ENCODE measurements around the gene KANK4.
"Not testable (repeated sequence)": the region's sequence is repeated elsewhere in the genome, so short reads cannot be mapped to it uniquely, and the experiment has no call there.

Gene KANK4

DNA sequence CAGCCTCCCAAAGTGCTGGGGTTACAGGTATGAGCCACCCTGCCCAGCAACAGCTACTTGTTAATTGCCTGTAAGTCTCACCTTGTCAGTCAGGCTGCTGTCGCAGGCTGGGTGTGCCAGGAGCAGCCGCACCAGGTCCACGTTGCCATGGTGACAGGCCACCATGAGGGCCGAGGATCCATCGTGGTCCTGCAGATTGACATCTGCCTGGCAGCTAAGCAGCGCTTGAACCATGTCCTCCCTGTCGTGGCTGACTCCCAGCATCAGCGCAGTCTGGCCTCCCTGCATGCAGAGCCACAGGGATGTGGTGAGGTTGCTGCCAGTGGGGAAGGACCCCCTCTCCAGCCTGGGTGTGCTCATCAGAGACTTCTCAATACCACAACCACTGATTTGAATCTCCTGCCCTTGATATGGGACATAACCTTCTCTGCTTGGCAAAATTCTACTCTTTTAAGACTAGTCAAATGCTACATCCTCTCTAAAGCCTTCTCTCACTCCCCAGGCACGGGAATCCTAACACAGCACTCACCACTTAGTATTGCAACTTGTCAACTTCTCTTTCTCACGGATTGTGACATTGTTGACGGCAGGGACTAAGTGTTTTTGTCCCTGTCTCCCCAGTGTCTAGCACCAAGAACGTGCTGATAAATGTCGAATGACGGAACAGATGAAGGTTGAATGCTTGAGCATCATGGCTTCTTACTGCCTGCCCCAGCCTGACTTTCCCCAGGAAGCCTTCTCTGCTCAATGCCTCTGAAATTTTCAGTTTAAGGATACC lies 71.7 kb downstream of the KANK4 start:
- ATAC-seq (no peak), DNase-seq (ENCODE audit: low spot score in 2 of 2) (no peak)
- no peak overlapping the region for H3K4me3 Mint-ChIP-seq
- H3K4me1 Mint-ChIP-seq = no peaks in the 10 kb centered on the region
- no peaks in the 10 kb centered on the region for H3K36me3 Mint-ChIP-seq
- H3K9me3 Mint-ChIP-seq = no peaks in the 10 kb centered on the region
- H3K27ac Mint-ChIP-seq = no peak overlapping the region

DNA sequence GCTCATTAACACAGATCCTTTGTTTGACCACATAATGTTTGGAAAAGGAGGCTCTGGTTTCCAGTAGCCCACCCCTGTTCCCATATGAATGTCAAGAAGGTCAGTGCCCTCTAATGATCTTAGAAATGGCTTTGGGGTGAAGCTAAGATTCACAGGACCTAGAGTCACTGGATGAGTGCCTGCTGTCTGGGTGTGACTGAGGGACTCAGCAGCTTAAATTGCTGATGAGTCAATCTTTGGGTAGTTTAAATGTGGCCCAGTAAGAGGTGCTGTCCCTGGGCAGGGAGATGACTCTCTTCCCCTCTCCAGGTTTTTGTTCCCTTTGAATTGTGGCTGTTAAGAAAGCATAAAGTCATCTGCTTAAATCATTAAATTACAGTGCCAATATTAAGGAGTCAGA lies 74.0 kb downstream of the KANK4 start:
- H3K9me3 Mint-ChIP-seq = no peaks in the 10 kb centered on the region
- H3K4me1 Mint-ChIP-seq = no peaks in the 10 kb centered on the region
- H3K27ac Mint-ChIP-seq = no peak overlapping the region
- ATAC-seq (no peak), DNase-seq (ENCODE audit: low spot score in 2 of 2) (no peak)
- H3K4me3 Mint-ChIP-seq = no peak overlapping the region
- H3K36me3 Mint-ChIP-seq = no peaks in the 10 kb centered on the region

DNA sequence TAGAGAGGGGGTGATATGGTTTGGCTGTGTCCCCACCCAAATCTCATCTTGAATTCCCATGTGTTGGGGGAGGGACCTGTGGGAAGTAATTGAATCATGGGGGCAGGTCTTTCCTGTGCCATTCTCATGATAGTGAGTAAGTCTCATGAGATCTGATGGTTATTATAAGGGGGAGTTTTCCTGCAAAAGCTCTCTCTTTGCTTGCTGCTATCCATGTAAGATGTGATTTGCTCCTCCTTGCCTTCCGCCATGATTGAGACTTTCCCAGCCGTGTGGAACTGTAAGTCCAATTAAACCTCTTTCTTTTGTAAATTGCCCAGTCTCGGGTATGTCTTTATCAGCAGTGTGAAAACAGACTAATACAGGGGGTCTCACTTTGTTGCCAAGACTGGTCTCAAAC lies 74.9 kb downstream of the KANK4 start:
- not testable (repeated sequence) for ATAC-seq; H3K4me1 Mint-ChIP-seq; DNase-seq (ENCODE audit: low spot score in 2 of 2); H3K9me3 Mint-ChIP-seq; H3K36me3 Mint-ChIP-seq; H3K27ac Mint-ChIP-seq; H3K4me3 Mint-ChIP-seq

DNA sequence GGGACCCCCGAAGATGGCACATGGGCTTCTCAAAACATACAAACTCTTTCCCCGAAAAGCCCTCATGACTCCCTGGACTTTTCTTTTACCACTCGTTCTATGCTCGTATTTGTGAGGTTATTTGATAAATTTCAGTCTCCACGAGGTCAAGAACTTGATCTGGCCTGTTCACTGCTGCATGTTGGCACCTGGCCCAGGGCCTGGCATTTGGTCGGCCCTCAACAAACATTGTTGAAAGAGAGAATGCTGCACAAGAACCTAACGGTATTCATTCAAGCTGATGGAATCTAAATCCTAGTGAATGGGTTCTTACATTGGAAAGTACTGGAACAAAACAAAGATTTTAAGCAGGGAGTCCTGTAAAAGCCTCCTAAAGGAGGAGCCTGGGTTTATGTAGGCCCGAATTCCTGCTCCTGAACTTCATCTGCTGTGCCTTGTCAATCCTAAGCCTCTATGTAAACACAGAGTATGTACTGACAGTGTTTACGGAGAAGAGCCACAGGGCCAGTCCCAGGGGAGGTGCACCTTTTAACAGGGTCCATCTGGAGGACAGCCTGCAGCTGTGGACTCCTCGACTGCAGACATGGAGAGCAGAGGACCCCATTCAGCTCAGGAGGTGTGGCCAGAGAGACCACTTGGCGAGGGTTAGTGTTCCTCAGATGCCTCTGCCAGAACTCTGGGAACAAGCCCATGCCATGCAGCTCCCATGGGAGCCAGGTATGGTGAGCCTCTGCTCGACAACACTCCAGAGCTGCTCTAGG lies 77.7 kb downstream of the KANK4 start:
- Mint-ChIP-seq H3K4me1 (no peaks in the 10 kb centered on the region), H3K9me3 (no peaks in the 10 kb centered on the region), H3K36me3 (no peaks in the 10 kb centered on the region), H3K4me3 (no peak overlapping the region), H3K27ac (no peak overlapping the region)
- DNase-seq (ENCODE audit: low spot score in 2 of 2) (no peak), ATAC-seq (no peak)

DNA sequence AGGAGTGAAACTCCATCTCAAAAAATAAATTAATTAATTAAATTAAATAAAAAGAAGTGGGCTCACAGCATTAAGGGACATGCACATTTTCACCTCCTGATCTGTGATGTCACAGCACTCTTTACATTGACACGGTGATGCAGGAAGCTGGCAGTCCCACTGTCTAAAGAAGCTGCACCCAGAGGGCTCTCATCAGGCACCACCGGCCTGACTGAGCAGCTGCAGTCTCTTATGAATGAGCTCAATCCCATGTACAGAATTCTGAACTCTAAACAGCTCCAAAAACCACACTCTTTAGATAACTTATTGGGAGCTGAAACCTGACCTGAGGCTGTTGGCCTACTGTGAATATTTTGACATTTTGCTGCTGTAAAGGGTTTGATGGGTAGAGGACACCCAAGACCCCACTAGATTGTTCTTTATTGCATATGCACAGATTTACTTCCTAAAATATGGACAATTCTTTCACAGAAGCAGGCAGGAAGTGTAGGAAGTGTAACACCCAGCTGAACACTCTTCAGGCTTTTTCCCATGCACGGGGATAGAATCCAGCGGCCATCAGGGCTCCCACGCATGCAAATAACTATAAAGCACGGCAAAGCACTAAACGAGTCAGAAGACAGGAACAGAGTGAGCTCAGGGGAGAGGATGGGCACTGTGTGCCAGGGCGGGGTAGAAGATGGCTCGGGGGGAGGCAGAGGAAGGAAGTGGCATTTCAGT lies 78.4 kb downstream of the KANK4 start:
- ATAC-seq (no peak), DNase-seq (ENCODE audit: low spot score in 2 of 2) (no peak)
- H3K27ac Mint-ChIP-seq = no peak overlapping the region
- no peaks in the 10 kb centered on the region for H3K4me1 Mint-ChIP-seq
- no peaks in the 10 kb centered on the region for H3K9me3 Mint-ChIP-seq
- H3K36me3 Mint-ChIP-seq = no peaks in the 10 kb centered on the region
- H3K4me3 Mint-ChIP-seq = no peak overlapping the region

DNA sequence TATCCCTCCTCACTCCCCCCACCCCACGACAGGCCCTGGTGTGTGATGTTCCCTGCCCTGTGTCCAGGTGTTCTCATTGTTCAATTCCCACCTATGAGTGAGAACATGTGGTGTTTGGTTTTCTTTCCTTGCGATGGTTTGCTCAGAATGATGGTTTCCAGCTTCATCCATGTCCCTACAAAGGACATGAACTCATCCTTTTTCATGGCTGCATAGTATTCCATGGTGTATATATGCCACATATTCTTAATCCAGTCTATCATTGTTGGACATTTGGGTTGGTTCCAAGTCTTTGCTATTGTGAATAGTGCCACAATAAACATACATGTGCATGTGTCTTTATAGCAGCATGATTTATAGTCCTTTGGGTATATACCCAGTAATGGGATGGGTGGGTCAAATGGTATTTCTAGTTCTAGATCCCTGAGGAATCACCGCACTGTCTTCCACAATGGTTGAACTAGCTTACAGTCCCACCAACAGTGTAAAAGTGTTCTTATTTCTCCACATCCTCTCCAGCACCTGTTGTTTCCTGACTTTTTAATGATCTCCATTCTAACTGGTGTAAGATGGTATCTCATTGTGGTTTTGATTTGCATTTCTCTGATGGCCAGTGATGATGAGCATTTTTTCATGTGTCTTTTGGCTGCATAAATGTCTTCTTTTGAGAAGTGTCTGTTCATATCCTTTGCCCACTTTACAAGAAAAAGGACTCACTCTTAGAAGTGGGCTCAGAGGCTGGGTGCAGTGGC lies 79.4 kb downstream of the KANK4 start:
- H3K27ac Mint-ChIP-seq; H3K4me1 Mint-ChIP-seq; H3K4me3 Mint-ChIP-seq; H3K36me3 Mint-ChIP-seq; DNase-seq (ENCODE audit: low spot score in 2 of 2); H3K9me3 Mint-ChIP-seq; ATAC-seq: not testable (repeated sequence)

DNA sequence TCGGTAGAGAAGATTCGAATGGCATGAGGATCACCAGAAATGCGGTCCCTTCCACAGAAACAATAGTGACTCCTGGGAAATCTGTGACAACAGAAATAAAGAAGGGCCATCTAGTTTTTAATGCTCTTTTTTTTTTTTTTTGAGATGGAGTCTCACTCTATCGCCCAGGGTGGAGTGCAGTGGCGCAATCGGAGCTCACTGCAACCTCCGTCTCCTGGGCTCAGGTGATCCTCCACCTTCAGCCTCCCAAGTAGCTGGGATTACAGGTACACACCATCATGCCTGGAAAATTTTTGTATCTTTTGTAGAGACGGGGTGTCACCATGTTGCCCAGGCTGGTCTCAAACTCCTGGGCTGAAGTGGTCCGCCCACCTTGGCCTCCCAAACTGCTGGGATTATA lies 80.7 kb downstream of the KANK4 start:
- H3K9me3 Mint-ChIP-seq = no peaks in the 10 kb centered on the region
- H3K36me3 Mint-ChIP-seq = no peaks in the 10 kb centered on the region
- no peak for ATAC-seq
- no peaks in the 10 kb centered on the region for H3K4me1 Mint-ChIP-seq
- H3K27ac Mint-ChIP-seq = no peak overlapping the region
- H3K4me3 Mint-ChIP-seq = no peak overlapping the region
- DNase-seq (ENCODE audit: low spot score in 2 of 2) = no peak

DNA sequence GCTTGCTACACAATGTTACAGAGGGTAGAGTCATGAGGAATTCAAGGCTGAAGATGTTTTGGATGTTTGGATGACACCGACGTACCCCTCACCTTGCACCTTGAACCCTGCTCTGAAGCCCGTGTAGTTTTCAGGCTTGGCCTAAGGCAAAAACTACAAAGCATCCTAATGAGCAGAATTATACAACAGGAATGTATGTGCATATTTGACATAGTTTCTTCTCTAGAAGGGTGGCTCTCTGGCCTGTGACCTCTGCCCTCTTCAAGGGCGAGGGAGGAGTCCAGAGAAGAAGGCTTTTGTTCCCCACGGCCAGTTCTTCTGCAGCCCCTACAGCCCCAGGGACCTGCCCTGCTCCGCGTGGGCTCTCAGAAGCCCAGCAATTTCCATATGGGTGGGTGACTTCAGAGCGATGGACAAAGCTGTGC lies 81.3 kb downstream of the KANK4 start:
- no peak for DNase-seq (ENCODE audit: low spot score in 2 of 2)
- Mint-ChIP-seq H3K36me3 (no peaks in the 10 kb centered on the region), H3K4me1 (no peaks in the 10 kb centered on the region), H3K9me3 (no peaks in the 10 kb centered on the region), H3K27ac (no peak overlapping the region), H3K4me3 (no peak overlapping the region)
- ATAC-seq = no peak

DNA sequence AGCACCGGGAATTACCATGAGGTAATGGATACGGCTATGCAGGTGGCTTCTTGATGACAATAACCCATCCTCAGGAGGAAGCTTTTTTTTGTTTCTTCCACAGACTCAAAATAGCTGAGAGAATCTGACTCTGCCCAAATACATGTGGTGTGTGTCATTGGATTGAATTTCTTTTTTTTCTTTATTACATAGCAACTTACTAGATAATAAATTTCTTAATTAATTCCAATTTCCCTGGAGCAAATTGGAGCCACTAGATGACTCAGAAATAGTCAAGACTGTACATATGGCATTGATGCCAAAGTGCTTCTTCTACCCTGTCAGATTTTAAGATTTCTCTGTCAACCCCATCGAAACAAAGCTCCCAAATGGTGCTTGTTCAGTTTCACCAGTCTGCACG lies 81.9 kb downstream of the KANK4 start:
- no peak for ATAC-seq

DNA sequence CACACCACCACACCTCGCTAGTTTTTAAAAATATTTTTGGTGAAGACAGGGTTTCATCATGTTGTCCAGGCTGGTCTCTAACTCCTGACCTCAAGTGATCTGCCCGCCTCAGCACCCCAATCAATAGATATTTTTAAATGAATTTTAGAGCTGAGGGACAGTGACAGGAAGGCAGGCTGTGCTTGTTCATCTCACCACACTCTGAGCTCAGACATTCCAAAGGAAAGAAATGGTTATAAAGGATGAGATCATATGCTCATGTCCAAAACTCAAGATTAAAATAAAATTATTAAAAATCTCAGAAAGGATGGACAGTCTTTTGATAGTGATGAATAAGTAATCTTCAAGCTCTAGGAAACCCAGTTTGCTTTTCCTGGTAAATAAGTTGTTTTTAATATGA lies 83.7 kb downstream of the KANK4 start:
- Mint-ChIP-seq H3K27ac (no peak overlapping the region), H3K9me3 (no peaks in the 10 kb centered on the region), H3K4me3 (no peak overlapping the region), H3K36me3 (no peaks in the 10 kb centered on the region), H3K4me1 (no peaks in the 10 kb centered on the region)
- ATAC-seq (no peak), DNase-seq (ENCODE audit: low spot score in 2 of 2) (no peak)

More for the DNA sequence above, 81.9 kb downstream of the KANK4 start:
- H3K9me3 Mint-ChIP-seq = no peaks in the 10 kb centered on the region
- H3K4me3 Mint-ChIP-seq = no peak overlapping the region
- H3K36me3 Mint-ChIP-seq = no peaks in the 10 kb centered on the region
- DNase-seq (ENCODE audit: low spot score in 2 of 2) = no peak
- no peaks in the 10 kb centered on the region for H3K4me1 Mint-ChIP-seq
- no peak overlapping the region for H3K27ac Mint-ChIP-seq

DNA sequence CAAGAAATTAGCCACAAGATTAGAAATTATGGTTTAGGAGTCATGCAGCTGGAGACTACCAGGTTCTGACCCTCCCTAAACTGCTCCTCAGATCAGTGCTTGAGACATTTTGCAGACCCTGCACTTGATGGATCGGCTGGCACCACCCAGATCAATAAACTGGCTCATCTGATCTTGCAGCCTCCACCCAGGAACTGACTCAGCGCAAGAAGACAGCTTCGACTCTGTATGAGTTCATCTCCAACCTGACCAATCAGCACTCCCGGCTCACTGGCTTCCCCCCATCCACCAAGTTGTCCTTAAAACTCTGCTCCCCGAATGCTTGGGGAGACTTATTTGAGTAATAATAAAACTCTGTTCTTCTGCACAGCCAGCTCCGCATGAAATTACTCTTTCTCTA lies 84.5 kb downstream of the KANK4 start:
- Mint-ChIP-seq H3K4me1 (no peaks in the 10 kb centered on the region), H3K27ac (no peak overlapping the region), H3K9me3 (no peaks in the 10 kb centered on the region), H3K4me3 (no peak overlapping the region), H3K36me3 (no peaks in the 10 kb centered on the region)
- DNase-seq (ENCODE audit: low spot score in 2 of 2) = no peak
- ATAC-seq = no peak

DNA sequence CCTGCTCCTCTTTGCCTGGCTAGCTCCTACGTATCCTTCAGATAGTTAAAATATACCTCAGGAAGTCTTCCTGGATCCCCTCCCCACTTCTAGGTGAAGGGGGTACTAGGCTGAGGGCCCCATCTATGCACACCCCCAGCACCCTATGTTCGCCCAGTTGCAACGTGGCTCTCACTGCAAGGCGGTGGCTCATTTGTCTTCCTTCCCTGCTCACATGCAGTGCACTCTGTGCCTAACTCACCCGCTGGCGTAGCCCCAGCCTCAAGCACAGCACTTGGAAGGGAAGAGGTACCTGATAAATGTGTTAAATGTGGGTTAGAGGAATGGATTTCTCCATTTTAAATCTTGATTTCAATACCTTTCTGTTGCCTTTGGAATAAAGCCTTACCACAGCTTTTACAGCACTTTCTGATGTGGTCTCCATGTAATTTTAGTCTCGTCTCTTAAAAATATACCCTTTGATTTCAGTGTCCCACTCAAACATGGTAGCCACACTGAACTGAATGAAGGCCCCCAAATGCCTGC lies 85.2 kb downstream of the KANK4 start:
- Mint-ChIP-seq H3K9me3 (no peaks in the 10 kb centered on the region), H3K4me1 (no peaks in the 10 kb centered on the region), H3K27ac (no peak overlapping the region), H3K4me3 (no peak overlapping the region), H3K36me3 (no peaks in the 10 kb centered on the region)
- no peak for DNase-seq (ENCODE audit: low spot score in 2 of 2)
- no peak for ATAC-seq

DNA sequence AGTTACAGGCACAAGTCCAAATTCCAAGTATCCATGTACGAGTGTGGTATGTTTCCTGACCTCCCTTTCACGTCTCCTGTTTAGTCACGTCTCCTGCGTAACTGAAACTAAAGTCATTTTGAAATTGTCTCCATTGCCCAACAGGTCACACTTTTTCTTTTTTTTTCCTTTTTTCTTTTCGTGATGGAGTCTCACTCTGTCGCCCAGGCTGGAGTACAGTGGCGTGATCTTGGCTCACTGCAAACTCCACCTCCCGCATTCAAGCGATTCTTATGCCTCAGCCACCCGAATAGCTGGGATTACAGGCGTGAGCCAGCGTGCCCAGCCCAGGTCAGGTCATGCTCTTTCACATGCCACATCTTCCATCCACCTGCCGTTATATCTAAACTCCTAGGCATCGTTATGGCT lies 86.4 kb downstream of the KANK4 start:
- ATAC-seq = no peak
- Mint-ChIP-seq H3K4me1 (no peaks in the 10 kb centered on the region), H3K27ac (no peak overlapping the region), H3K36me3 (no peaks in the 10 kb centered on the region), H3K9me3 (no peaks in the 10 kb centered on the region), H3K4me3 (no peak overlapping the region)
- DNase-seq (ENCODE audit: low spot score in 2 of 2) = no peak

DNA sequence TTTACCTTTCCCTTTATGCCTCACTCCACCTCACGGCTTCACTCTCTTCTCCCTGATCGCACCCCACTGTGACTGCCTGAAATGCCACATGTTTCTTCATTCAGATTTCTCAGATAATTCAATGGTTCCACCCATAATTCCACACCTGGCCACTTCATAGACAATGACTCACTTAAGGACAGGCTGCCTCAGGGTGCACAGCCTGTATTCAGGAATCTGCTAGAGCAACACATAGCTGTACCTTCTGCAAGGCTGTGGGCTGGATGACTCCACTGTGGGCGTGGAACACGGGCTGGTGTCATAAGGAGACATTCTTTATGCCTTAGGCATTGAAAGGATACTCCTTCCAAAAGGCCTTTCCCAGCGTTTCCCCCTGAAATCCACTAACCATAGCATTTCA lies 88.5 kb downstream of the KANK4 start:
- Mint-ChIP-seq H3K36me3 (no peaks in the 10 kb centered on the region), H3K27ac (no peak overlapping the region), H3K4me1 (no peaks in the 10 kb centered on the region), H3K4me3 (no peak overlapping the region), H3K9me3 (no peaks in the 10 kb centered on the region)
- DNase-seq (ENCODE audit: low spot score in 2 of 2) (no peak), ATAC-seq (no peak)

DNA sequence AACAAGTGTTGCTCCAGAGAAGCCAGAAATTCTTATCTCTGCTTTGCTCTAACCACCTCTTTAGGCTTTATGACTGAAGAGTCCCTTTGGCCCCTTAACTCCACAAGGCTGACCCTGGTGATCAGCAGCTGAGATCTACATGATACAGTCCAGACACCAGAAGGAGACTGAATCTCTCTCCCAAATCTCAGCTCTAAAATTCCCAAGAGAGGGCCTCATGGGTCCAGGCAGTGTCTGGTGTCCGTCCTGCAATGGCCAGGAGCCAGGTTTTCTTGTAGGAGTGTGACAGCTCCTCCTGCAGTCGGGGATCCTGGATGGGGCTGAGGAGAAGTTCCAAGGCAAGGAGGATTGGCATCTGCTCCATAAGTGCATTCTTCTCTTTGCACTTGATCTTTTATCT lies 89.3 kb downstream of the KANK4 start:
- no peaks in the 10 kb centered on the region for H3K9me3 Mint-ChIP-seq
- no peak overlapping the region for H3K4me3 Mint-ChIP-seq
- H3K4me1 Mint-ChIP-seq = no peaks in the 10 kb centered on the region
- ATAC-seq (no peak), DNase-seq (ENCODE audit: low spot score in 2 of 2) (no peak)
- no peaks in the 10 kb centered on the region for H3K36me3 Mint-ChIP-seq
- no peak overlapping the region for H3K27ac Mint-ChIP-seq

Measured in stimulated activated effector memory CD8-positive, alpha-beta T cell treated with anti-CD3 and anti-CD28 coated beads, Interleukin-12 subunit alpha, Interleukin-12 subunit beta, amount 100 ng/mL, for 72 hours (primary cell).